Stimulated activated CD4-positive, alpha-beta T cell treated with anti-CD3 and anti-CD28 coated beads, Interleukin-12 subunit alpha, Interleukin-12 subunit beta, amount 100 ng/mL, for 48 hours (primary cell): ENCODE results near the gene PLA2G4D.

Experiments
- DNase-seq, 3 donors: peaks; one replicate each; pipeline ENCODE4 v3.0.0-alpha.2; 2020; ENCODE audit warnings: low read depth in 2 of 3, low spot score in 1 of 3

PLA2G4D gene

DNA sequence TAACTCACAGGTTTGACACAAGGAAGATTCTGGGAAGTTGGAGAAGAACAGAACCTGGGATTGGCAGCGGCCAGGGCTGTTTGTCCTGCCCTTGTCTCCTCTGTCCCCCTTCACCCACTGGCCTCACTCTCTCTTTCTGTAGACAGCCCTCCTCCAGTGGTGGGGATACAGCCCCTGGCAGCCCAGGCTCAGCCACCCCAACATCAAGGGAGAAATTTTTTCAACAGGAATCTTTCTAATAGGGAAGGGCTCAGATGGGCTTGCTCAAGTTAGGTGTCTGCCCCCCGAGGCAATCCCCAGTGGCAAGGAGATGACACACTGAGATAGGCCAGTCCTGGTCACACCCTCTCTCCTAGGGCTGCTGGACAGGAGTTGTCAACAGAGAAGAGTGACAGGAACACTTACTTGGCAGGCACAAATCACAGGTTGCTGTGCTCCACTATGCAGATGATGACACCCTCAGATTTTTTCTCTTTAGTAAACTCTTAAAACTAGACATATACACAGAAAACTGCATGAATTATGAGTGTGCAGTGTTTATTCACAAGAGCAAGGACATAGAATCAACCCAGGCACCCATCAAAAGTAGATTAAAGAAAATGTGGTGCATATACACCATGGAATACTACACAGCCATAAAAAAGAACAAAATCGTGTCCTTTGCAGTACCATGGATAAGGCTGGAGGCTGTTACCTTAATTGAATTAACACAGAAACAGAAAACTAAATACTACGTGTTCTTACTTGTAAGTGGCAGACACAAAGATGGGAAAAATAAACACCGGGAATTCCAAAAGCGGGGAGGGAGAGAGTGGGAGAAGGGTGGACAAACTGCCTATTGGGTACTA lies 36.3 kb downstream of the PLA2G4D start:
- DNase-seq, result no peak

DNA sequence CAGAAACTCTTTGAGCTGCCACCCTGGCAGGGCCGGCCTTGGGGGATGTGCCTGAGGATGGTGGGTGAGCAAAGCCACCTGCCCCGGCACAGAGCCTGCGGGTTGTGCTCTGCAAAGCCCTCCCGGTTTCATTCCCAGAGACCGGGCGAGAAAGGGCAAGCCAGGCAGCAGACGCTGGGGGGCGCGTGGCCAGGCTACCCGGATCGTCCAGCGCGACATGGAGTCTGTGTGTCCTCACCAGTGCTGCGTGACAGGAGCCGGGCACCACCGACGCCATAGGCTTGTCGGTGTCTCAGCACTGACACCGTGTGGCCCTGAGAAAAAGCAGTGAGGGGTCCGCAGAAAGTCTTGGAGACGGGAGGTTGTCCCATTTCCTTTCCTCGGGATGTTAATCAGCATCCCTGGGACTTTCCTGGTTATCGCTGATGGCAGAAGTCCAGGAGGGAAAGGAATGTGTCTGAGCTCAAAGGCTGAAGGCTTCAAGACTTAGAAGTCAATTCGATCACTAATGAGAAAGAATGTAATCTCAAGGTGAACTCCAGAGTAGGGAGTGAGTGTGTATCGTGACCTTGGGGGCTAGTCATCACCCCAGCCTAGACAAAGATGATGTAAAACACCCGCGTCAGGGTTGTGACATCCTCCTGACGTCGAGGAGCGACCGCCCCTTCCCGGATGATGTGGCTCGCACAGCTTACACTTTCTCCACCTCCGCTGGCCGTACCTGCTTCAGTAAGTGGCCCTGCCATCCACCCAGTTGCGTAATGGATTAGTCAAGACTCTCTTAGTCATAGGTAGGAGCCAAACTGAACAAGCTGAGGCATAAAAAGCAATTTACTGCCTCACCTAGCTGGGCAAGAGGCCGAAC lies 37.2 kb downstream of the PLA2G4D start:
- DNase-seq, result peak; percentile 34 to 50 (median 43)

DNA sequence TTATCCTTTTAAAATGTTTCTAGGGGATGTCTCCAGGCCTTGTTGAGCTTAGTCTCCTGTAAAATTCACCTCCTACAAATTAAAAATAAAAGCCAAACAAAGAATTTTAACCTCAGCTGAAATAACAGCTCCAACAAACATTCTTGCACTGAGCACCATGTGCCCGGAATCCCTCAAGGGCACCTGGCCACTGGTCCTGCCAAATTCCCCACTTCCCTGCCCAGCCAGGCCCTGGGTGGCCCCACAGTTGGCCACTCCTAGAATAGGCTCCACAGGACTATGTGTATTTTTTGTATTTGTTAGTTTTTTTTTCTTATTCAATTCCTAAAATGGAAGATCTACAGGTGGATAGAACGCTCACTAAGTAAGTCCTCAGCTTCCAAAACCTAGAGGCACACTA lies 40.4 kb downstream of the PLA2G4D start:
- no peak for DNase-seq

DNA sequence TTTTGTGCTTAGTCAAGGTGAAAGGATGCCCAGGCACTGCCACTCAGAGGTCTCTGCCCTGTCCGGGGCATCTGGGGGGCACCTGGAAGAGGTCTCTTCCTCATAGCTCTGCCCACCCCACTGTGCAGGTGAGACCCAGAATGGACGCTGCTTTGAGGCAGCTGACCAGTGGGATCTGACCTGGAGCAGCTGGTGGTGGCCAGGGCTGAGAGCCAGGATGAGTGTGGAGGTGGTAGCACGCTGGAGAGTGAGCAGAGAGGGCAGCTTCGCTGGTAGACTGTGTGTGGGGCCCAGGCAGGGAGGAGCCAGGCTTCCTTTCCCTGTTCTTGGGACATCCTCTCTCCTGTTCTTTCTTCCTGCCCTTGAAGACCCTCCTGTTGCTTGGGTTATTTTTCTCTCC lies 41.4 kb downstream of the PLA2G4D start:
- DNase-seq, result no peak

DNA sequence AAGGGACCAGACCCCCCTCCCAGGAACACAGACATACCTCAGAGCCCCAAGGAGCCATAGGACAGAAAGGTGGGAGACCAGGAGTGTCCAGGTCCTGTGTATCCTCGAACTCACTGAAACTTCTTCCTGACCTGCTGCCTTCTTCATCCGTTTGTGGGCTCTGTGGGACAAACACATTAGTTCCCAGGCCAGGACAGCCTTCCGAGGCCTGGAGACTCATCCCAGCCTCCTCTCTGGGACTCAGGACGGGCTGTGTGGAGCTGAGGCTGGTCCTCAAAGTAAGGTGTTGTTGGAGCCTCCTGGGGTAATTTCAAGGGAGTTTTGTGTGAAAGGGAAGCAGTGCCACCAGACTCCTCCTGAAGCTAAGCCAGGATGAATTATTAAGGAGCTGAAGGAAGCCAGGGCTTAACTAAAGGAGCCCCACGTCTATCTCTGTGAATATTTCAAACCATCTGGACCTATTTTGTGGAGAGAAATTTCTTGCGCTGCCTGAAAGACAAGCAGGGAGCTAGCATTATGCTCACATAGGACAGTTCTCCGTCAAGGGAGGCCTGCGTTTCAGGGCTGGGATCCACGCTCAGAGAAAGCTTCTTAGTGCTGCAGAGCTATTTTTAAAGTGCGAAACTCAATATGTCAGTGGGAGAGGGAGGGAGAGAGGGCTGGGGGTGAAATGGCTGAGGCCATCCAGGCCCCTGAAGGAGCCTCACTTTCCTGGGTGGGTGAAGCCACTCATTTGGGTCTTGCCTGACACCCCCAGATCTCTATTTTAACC lies 43.7 kb downstream of the PLA2G4D start:
- no peak for DNase-seq

DNA sequence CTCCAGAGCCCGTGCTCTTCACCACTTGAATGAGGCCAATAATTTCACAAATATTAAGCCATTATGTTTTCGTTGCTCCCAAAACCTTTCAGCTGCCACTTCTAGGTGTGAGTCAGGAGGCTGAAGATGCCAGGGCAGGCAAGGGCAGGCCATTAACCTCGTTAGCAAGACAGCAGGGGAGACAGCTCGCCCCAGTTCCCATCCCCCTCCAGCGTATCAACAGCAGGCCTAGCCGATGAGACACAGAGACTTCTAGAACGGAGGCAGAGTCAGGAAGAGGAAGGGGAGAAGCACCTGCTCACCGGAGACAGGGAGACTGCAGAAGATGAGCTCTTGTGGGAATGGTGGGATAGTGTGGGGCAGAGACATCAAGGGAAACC lies 45.6 kb downstream of the PLA2G4D start:
- DNase-seq, result no peak

DNA sequence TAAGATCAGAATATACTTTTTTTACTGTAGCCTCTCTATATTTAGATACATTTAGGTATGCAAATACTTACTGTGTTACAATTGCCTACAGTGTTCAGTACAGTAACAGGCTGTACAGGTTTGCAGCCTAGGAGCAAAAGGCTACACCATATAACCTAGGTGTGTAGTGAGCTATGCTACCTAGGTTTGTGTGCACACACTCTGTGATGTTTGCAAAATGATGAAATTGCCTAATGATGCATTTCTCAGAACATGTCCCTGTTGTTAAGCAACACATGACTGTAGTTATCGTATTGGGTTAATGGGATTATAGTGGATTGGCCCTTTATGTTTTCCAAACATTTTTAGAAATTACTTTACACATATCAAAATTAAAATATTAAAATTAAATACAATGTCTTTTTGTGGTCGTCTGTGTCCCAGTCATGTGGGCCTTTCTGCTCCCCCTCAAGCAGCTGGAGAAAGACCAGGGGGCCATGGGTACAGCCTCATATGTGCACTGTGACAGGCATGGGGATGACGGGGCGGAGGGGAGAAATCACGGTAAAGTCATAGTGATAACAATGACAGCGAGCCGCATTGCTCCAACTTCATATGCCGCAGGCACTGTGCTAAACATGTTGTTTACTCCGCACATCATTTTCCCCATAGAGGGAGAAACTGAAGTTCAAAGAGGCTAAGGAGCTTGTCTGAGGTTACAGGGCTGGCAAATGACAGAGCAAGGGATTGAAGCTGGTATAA lies 46.1 kb downstream of the PLA2G4D start:
- DNase-seq, result no peak

DNA sequence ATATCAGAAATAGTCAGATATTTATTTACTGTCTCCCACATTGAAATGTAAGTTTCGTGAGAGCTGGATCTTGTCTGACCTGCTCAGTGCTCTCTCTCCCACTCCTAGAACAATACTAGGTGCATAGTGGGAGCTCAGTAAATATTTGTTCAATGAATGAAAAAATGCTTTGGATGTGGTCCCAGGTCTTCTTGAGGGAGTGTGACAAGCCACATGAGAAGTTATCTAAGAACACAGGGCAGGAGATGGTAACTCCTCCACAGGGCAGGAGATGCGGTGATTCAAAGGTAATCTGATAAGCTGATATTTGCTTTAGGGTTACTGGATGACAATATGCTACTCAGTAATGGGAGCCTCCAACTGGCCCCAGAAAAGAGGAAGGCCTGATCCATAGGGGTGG lies 47.8 kb downstream of the PLA2G4D start:
- DNase-seq, result no peak

DNA sequence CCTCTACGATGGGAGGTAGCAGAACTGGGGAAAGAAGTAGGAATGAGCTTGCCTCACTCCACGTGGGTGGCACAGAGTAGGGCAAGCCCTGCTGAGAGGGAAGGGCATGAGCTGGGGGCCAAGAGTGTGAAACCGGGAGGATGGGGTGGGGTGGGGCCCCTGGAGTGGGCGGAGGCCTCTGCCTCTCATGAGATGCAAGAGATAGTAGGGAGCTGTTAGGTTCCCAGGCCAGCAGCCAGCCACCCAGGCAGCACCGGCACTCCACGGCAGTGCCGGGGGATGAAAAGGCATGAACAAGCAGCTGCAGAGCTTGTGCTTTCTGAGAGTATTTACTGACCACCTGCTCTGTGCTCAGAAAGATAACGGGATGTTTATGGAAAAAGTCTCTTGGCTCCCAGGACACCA lies 49.1 kb downstream of the PLA2G4D start:
- DNase-seq, result no peak

DNA sequence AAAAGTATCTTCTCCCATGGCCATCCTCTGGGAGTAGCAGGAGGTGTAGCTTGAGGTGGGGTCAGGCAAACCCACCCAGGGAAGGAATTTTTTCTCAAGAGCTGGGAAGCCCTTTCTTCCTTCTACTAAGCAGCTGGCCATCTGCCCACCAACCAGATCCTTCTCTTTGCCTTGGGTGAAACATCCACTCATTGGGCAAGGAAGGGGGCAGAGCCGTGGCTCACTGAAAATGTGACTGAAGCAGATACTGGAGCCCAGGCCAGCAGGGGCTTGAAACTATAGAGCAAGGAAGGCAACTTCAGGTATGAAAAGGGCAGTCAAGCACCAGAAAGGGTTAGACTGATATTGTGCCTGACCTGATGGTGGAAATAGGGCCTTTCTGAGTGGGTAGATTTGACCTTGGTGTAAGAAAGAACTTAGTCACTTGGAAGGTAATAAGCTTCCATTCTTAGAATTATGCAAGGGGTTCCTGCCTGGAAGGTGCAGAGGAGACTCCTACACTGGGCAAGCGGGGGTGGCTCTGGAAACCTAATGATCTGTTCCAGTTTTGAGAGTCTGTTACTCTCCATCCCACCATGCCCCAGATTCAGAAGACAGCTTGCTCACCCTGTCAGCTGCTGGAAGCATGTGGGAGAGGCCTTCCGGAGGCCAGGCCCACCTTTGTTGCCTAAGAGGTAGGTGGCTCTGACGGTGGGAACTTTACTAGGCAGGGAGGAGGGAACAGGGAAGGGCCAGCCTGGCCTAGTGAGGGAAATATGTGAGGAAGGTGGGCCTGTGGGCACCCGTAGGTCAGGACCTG lies 51.6 kb downstream of the PLA2G4D start:
- DNase-seq, result no peak

DNA sequence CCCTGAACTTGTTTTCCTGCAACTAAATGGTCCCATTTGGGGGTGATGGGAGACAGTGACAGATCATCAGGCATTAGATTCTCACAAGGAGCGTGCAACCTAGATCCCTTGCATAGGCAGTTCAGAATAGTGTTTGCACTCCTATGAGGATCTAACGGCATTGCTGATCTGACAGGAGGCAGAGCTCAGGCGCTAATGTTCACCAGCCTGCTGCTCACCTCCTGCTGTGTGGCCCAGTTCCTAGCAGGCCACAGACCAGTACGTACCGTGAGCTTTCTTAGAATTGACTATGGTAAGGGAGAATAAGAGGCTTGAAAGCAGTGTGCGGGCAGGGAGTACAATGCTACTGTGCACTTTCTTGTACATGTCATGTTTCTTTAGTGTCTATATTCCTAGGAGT lies 56.0 kb downstream of the PLA2G4D start:
- DNase-seq, result no peak

DNA sequence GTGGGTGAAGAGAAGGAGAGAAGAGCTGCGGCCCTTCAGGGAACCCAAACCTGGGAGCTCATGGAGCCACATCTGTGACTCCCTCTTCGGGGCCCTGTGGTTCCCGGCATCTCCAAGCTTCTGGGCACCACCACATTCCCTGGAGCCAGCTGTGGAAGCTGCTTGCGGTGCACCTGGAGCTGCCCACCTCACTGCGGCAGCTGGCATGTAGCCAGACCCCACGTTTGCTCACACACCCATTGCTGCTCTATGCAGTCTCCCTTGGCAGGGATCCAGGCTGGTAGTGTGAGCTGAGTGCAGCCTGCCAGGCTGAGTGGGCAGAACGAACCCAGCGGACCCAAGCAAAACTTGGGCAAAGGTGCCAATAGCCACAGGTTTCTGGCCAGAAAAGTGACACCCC lies 56.7 kb downstream of the PLA2G4D start:
- DNase-seq, result no peak

DNA sequence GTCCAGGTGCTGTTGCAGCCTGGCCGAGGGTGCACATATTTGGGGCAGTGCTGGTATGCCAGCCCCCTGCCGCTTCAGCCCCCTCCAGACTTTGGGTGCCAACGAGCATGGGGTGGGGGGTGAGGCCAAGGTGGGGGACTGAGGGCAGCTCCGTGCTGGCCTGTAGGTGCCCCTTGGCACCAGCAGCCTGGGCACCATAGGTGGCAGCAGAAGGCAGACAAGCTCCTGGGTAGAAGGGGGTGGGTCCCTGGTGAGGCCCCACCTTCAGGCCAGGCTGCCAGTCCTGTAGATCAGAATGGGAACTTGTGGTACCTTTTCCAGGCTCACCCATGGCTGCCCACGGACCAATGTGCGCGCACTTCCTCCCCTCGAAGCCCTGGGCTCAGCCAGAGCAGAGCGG lies 57.4 kb downstream of the PLA2G4D start:
- no peak for DNase-seq

DNA sequence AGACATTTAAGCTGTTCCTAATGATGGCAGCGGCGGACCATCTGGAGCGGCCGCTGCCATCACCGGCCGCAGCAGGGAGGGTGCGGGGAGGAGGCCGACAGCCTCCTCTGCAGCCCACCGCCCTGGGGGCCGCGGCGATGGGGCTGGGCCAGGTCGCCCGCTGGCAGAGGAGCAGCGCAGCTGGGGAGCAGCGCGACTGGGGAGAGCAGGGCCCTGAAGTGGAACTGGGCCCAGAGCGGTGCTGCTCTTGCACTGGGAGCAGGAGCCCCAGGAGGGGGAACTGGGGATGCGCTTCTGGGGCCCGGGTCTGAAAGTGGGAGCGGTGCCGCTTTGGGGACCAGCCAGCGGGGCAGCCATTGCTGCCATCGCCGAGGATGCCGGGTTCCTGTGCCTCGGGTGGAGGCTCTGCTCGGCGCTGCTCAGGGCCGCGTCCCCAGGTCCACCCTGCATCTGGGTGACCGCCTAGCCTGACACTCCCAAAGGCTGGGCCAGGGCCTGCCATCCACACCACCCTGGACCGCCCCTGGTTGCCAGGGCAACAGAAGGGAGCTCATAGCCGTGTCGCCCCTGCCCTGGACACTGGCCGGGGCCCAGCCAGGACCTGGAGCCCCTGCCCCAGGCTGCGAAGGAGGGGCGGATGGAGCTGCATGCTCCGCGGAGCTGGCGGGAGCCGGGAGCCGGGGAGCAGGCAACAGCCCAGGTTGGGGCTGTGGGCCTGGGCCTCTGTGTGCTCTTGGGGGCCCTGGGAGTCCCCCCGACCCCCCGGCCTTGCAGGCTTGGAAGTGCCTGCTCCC lies 58.1 kb downstream of the PLA2G4D start:
- no peak for DNase-seq

DNA sequence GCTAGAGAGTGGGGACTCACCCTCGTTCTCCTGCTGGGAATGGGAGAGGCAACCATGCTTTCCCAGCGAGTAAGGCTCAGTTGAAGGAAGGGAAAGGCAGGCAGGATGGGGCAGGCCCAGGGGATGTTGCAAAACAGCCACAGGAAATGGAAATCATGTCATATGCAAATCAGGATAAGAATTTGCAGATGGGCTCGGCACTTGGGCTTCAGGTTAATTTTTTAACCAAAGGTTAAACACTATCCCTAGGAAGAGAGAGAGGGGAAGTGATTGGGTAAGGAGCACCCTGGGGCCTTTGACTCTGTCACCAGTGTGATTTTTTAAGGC lies 59.0 kb downstream of the PLA2G4D start:
- DNase-seq, result no peak

DNA sequence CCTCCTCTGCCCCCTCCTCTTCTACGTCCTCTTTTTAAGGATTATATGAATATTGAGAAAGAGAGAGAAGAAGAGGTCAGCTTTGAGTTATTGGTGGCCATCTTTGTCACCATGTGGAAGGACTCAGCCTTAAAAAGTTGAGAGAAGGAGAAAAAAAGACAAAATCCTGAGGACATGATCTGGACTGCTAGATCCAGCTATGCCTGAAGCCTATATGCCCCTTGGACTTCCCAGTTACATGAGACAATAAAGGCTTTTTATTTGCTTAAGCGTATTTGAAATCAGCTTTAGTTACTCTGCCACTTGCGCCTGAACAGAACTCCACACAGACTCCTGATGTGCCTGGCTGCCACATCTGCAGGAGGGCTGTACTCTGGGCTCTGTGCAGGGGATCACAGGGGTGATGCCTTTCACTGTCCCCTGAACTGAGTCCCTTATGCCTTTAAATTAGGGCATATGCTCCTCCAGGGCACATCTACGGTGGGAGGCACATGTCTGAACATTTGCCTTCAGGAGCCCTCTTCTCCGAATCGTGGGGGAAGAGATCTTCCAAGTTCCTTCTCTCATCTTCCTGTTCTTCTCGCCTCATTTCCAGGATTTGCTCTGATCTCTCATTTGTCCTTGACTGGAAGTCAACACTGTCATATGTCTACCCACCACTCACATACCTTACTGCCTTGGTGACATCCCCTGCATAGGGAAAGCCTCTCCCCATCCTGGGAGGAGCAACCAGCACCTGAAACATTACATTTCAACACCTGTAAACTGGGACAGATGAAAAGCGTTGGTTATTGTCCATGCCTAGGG lies 59.5 kb downstream of the PLA2G4D start:
- DNase-seq, result no peak

DNA sequence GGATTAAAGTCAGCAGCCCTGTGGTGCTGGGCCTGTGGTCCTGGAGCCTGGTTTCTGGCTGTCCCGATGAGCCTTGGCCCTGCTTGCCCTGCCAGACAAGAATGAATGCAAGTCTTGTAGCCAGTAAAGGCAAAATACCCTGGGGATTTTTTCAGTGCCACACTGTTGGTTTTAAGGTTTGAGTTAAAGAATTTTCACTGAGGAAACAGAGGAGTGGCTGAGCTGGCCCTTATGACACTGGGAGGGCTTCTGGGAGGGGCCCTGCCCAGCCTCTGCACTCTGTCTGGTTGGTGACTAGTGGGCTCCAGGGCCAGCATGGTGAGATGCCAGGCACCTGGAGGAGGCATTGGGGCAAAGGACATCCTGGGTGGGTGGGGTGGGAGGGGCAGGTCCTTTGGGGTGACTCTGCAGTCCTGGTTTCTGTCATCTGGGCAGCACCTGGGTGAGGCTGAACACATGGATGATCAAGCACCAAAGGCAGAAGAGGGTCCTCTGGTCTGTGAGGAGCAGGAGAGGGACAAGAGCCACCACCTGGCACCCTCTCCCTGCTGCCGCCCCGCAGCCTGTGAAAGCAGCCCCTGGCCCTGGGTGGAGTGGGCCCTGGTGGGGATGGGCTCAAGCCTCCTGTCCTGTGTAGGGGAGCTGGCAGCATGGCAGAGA lies 61.0 kb downstream of the PLA2G4D start:
- DNase-seq, result no peak
